SK-N-SH (cell line): ENCODE results near the gene DHDH.

Experiments
- CHD2 ChIP-seq: fragments of 150-350 bp; IDR thresholded peaks from 2 replicates; pipeline ENCODE4 v1.6.1; 2018; ENCODE audit warnings: low read length; ENCODE audit not compliant: partially characterized antibody
- EP300 ChIP-seq, 2 experiments: IDR thresholded peaks; 2 replicates each; pipeline versions ENCODE4 v1.4.0 to v1.6.1; 2012; ENCODE audit warnings: borderline replicate concordance in 1 of 2, low read depth in 1 of 2, low read length in 1 of 2
- EZH2phosphoT487 ChIP-seq: fragments of 200-600 bp; sonication (generic); IDR thresholded peaks from 2 replicates; pipeline ENCODE4 v1.6.1; 2017; ENCODE audit warnings: low read depth, mixed run types, mild to moderate bottlenecking, antibody characterized with exemption, moderate library complexity, borderline replicate concordance
- JUND ChIP-seq: IDR thresholded peaks from 2 replicates; pipeline ENCODE4 v1.4.0; 2012
- POLR2AphosphoS5 ChIP-seq: IDR thresholded peaks from 2 replicates; pipeline ENCODE4 v1.6.1; 2012; ENCODE audit warnings: low read depth, low read length
- RAD21 ChIP-seq: IDR thresholded peaks from 2 replicates; pipeline ENCODE4 v1.6.1; 2012; ENCODE audit warnings: mild to moderate bottlenecking, low read length
- RFX5 ChIP-seq: IDR thresholded peaks from 2 replicates; pipeline ENCODE4 v1.6.1; 2012; ENCODE audit warnings: mild to moderate bottlenecking, improper control_type of control experiment, low read length
- TCF12 ChIP-seq: IDR thresholded peaks from 2 replicates; pipeline ENCODE4 v1.4.0; 2012
- TEAD4 ChIP-seq: IDR thresholded peaks from 2 replicates; pipeline ENCODE4 v1.4.0; 2012; ENCODE audit warnings: mild to moderate bottlenecking, borderline replicate concordance; ENCODE audit not compliant: insufficient read depth
- TF ChIP-seq, protein P1 (sequence below): fragments of 200-600 bp; sonication (generic); IDR thresholded peaks from 2 replicates; pipeline ENCODE4 v1.6.1; 2017; ENCODE audit warnings: antibody characterized with exemption, mild to moderate bottlenecking, moderate library complexity
- TF ChIP-seq, protein P2 (sequence below): IDR thresholded peaks from 2 replicates; pipeline ENCODE4 v1.4.0; 2012; ENCODE audit warnings: low read depth
- TF ChIP-seq, protein P3 (sequence below): IDR thresholded peaks from 2 replicates; pipeline ENCODE4 v1.4.0; 2012; ENCODE audit warnings: low read depth, borderline replicate concordance
- TF ChIP-seq, protein P4 (sequence below): IDR thresholded peaks from 2 replicates; pipeline ENCODE4; 2012
- TF ChIP-seq, protein P5 (sequence below): IDR thresholded peaks from 2 replicates; pipeline ENCODE4 v1.6.1; 2012; ENCODE audit warnings: mild to moderate bottlenecking, low read depth, low read length, moderate library complexity

DNA sequence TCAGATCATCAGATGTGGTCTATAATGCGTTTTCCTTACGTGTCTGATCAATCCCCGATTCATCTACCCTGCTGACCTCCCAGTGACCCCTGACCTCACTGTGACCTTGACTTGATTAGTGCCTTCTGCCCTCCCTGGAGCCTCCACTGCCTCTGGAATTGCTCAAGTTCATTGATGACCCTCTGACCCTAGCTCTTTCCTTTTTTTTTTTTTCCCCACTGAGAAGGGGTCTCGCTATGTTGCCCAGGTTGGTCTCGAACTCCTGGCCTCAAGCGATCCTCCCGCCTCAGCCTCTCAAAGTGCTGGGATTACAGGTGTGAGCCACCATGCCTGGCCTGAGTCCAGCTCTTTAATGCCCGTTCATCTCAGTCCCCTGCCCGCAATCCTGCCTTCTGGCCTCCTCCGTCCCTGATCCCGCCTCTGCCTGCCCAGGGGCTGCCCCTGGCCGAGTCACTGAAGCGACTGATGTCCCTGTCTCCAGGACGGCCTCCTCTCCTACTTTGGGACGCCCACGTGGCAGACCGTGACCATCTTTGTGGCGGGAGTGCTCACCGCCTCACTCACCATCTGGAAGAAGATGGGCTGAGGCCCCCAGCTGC lies 27.7 kb downstream of the DHDH start:
- TF ChIP-seq, protein P1, sequence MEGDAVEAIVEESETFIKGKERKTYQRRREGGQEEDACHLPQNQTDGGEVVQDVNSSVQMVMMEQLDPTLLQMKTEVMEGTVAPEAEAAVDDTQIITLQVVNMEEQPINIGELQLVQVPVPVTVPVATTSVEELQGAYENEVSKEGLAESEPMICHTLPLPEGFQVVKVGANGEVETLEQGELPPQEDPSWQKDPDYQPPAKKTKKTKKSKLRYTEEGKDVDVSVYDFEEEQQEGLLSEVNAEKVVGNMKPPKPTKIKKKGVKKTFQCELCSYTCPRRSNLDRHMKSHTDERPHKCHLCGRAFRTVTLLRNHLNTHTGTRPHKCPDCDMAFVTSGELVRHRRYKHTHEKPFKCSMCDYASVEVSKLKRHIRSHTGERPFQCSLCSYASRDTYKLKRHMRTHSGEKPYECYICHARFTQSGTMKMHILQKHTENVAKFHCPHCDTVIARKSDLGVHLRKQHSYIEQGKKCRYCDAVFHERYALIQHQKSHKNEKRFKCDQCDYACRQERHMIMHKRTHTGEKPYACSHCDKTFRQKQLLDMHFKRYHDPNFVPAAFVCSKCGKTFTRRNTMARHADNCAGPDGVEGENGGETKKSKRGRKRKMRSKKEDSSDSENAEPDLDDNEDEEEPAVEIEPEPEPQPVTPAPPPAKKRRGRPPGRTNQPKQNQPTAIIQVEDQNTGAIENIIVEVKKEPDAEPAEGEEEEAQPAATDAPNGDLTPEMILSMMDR, result no peak
- no peak for TF ChIP-seq CHD2
- TF ChIP-seq, protein P2, sequence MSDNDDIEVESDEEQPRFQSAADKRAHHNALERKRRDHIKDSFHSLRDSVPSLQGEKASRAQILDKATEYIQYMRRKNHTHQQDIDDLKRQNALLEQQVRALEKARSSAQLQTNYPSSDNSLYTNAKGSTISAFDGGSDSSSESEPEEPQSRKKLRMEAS, result no peak
- TF ChIP-seq, protein P3, sequence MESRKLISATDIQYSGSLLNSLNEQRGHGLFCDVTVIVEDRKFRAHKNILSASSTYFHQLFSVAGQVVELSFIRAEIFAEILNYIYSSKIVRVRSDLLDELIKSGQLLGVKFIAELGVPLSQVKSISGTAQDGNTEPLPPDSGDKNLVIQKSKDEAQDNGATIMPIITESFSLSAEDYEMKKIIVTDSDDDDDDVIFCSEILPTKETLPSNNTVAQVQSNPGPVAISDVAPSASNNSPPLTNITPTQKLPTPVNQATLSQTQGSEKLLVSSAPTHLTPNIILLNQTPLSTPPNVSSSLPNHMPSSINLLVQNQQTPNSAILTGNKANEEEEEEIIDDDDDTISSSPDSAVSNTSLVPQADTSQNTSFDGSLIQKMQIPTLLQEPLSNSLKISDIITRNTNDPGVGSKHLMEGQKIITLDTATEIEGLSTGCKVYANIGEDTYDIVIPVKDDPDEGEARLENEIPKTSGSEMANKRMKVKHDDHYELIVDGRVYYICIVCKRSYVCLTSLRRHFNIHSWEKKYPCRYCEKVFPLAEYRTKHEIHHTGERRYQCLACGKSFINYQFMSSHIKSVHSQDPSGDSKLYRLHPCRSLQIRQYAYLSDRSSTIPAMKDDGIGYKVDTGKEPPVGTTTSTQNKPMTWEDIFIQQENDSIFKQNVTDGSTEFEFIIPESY, result no peak
- no peak for TF ChIP-seq EP300 (IDR thresholded peaks at IDR 0.05; ENCODE audit: borderline replicate concordance in 1 of 2, low read depth in 1 of 2, low read length in 1 of 2)
- no peak for TF ChIP-seq RAD21
- TF ChIP-seq, protein P4, sequence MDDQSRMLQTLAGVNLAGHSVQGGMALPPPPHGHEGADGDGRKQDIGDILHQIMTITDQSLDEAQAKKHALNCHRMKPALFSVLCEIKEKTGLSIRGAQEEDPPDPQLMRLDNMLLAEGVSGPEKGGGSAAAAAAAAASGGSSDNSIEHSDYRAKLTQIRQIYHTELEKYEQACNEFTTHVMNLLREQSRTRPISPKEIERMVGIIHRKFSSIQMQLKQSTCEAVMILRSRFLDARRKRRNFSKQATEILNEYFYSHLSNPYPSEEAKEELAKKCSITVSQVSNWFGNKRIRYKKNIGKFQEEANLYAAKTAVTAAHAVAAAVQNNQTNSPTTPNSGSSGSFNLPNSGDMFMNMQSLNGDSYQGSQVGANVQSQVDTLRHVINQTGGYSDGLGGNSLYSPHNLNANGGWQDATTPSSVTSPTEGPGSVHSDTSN, result no peak
- no peak for TF ChIP-seq RFX5
- no peak for TF ChIP-seq EZH2phosphoT487
- TF ChIP-seq TCF12, result no peak
- TF ChIP-seq JUND, result no peak
- TF ChIP-seq TEAD4, result no peak
- no peak for TF ChIP-seq POLR2AphosphoS5
- TF ChIP-seq, protein P5, sequence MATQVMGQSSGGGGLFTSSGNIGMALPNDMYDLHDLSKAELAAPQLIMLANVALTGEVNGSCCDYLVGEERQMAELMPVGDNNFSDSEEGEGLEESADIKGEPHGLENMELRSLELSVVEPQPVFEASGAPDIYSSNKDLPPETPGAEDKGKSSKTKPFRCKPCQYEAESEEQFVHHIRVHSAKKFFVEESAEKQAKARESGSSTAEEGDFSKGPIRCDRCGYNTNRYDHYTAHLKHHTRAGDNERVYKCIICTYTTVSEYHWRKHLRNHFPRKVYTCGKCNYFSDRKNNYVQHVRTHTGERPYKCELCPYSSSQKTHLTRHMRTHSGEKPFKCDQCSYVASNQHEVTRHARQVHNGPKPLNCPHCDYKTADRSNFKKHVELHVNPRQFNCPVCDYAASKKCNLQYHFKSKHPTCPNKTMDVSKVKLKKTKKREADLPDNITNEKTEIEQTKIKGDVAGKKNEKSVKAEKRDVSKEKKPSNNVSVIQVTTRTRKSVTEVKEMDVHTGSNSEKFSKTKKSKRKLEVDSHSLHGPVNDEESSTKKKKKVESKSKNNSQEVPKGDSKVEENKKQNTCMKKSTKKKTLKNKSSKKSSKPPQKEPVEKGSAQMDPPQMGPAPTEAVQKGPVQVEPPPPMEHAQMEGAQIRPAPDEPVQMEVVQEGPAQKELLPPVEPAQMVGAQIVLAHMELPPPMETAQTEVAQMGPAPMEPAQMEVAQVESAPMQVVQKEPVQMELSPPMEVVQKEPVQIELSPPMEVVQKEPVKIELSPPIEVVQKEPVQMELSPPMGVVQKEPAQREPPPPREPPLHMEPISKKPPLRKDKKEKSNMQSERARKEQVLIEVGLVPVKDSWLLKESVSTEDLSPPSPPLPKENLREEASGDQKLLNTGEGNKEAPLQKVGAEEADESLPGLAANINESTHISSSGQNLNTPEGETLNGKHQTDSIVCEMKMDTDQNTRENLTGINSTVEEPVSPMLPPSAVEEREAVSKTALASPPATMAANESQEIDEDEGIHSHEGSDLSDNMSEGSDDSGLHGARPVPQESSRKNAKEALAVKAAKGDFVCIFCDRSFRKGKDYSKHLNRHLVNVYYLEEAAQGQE, result no peak
